HEK293T (cell line): ENCODE measurements around the gene ANKRD17.

Experiments used
- BHLHE40 ChIP-seq: fragments of 450-650 bp; IDR thresholded peaks from 2 replicates; pipeline ENCODE4 v1.6.1; 2016; ENCODE audit warnings: mild to moderate bottlenecking, moderate library complexity, borderline replicate concordance
- CTBP1 ChIP-seq: fragments of 450-650 bp; IDR thresholded peaks from 2 replicates; pipeline ENCODE4 v1.6.1; 2016; ENCODE audit warnings: borderline replicate concordance
- FOXA1 ChIP-seq: fragments of 450-650 bp; IDR thresholded peaks from 2 replicates; pipeline ENCODE4 v1.6.1; 2016; ENCODE audit warnings: mild to moderate bottlenecking
- FOXK2 ChIP-seq: fragments of 450-650 bp; IDR thresholded peaks from 2 replicates; pipeline ENCODE4 v1.6.1; 2016; ENCODE audit warnings: mild to moderate bottlenecking
- FOXM1 ChIP-seq: fragments of 450-650 bp; IDR thresholded peaks from 2 replicates; pipeline ENCODE4 v1.6.1; 2017; ENCODE audit warnings: mild to moderate bottlenecking, borderline replicate concordance
- HDGF ChIP-seq: fragments of 450-650 bp; IDR thresholded peaks from 2 replicates; pipeline ENCODE4 v1.6.1; 2017; ENCODE audit warnings: antibody characterized with exemption, borderline replicate concordance
- LEF1 ChIP-seq: fragments of 450-650 bp; IDR thresholded peaks from 2 replicates; pipeline ENCODE4 v1.6.1; 2017; ENCODE audit warnings: mild to moderate bottlenecking, borderline replicate concordance
- NFRKB ChIP-seq: fragments of 450-650 bp; IDR thresholded peaks from 2 replicates; pipeline ENCODE4 v1.6.1; 2016; ENCODE audit warnings: mild to moderate bottlenecking, moderate library complexity
- SP1 ChIP-seq: fragments of 450-650 bp; IDR thresholded peaks from 2 replicates; pipeline ENCODE4 v1.6.1; 2017
- SUZ12 ChIP-seq: fragments of 450-650 bp; IDR thresholded peaks from 2 replicates; pipeline ENCODE4 v1.6.1; 2016; ENCODE audit warnings: mild to moderate bottlenecking
- TARDBP ChIP-seq: fragments of 450-650 bp; IDR thresholded peaks from 2 replicates; pipeline ENCODE4 v1.6.1; 2016
- ZNF384 ChIP-seq: fragments of 450-650 bp; IDR thresholded peaks from 2 replicates; pipeline ENCODE4 v1.6.1; 2016

DNA sequence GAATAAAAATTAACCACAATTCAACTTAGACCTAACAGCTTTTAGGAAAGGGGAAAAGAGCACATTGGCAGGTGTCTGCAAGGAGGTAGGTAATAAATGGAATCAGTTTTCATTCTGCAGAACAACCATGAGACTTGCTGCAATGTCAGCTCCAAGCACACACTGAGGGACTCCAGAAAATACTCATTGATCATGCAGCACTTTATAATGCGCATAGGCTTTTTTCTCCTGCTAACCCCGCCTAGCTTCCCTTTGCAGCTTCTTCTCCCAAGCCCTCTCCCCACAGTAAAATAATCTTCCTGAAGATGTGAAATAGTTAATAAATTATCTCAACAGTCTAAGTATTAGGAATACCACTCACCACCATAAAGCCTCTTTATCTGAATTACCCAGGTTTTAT lies 36.9 kb downstream of the ANKRD17 start:
- TF ChIP-seq LEF1 (no peak), CTBP1 (no peak), ZNF384 (no peak), BHLHE40 (no peak), NFRKB (no peak), FOXM1 (no peak), FOXA1 (no peak), FOXK2 (no peak), HDGF (no peak), SP1 (no peak), SUZ12 (no peak), TARDBP (no peak)
